Activated B cell treated with CpG ODN at 0.5 μM for 24 hours (primary cell): ENCODE measurements around the gene PRKN. TPM values are rescaled to one million over a fixed set of nuclear protein-coding genes. Genes with fewer than 3 reads are reported as not detected.

Source experiments
- ATAC-seq: fragments of 200-7000 bp; cut with Tn5 transposase; one replicate; pipeline ENCODE4 v1.10.0; 2021; ENCODE audit warnings: low read depth, mild to moderate bottlenecking, moderate library complexity
- CTCF ChIA-PET: fragments of 350-600 bp; sonication (Branson Sonifier 250); formaldehyde crosslinking; loops from one replicate; lab custom pipeline; 2021; ENCODE audit warnings: antibody characterized with exemption; lab: Charles Lee
- POLR2A ChIA-PET: fragments of 350-600 bp; sonication (Branson Sonifier 250); formaldehyde crosslinking; loops from one replicate; lab custom pipeline; 2021; ENCODE audit warnings: antibody characterized with exemption; lab: Charles Lee
- DNase-seq: peaks from one replicate; pipeline ENCODE4 v3.0.0; 2022
- H3K27ac Mint-ChIP-seq: one replicate; pipeline ENCODE4 v1.8.0; 2020; ENCODE audit warnings: mixed read lengths
- H3K27me3 Mint-ChIP-seq: one replicate; pipeline ENCODE4 v1.8.0; 2021; ENCODE audit warnings: mixed read lengths
- H3K36me3 Mint-ChIP-seq: one replicate; pipeline ENCODE4 v1.8.0; 2021; ENCODE audit warnings: low read depth, mixed read lengths
- H3K4me1 Mint-ChIP-seq: one replicate; pipeline ENCODE4 v1.8.0; 2021; ENCODE audit warnings: mixed read lengths
- H3K4me3 Mint-ChIP-seq: one replicate; pipeline ENCODE4 v1.8.0; 2020; ENCODE audit warnings: mild to moderate bottlenecking, mixed read lengths
- H3K9me3 Mint-ChIP-seq: one replicate; pipeline ENCODE4 v1.8.0; 2020; ENCODE audit warnings: mixed read lengths
- CTCF ChIP-seq: fragments of 200-600 bp; IDR thresholded peaks from one replicate; pipeline ENCODE4 v1.8.0; 2022; ENCODE audit warnings: antibody characterized with exemption, mild to moderate bottlenecking
- intact Hi-C: fragments of 100-400 bp; cut with micrococcal nuclease; formaldehyde crosslinking; loops from one replicate; pipeline ENCODE4 v1.15.1; 2024
- total RNA-seq: library from RNA; stranded (reverse); gene quantifications from 2 replicates; pipeline ENCODE4 v1.2.3, GENCODE V29; 2022

PRKN gene
- total RNA-seq, 1 donor from 2014 or later, result 2.3 TPM

DNA sequence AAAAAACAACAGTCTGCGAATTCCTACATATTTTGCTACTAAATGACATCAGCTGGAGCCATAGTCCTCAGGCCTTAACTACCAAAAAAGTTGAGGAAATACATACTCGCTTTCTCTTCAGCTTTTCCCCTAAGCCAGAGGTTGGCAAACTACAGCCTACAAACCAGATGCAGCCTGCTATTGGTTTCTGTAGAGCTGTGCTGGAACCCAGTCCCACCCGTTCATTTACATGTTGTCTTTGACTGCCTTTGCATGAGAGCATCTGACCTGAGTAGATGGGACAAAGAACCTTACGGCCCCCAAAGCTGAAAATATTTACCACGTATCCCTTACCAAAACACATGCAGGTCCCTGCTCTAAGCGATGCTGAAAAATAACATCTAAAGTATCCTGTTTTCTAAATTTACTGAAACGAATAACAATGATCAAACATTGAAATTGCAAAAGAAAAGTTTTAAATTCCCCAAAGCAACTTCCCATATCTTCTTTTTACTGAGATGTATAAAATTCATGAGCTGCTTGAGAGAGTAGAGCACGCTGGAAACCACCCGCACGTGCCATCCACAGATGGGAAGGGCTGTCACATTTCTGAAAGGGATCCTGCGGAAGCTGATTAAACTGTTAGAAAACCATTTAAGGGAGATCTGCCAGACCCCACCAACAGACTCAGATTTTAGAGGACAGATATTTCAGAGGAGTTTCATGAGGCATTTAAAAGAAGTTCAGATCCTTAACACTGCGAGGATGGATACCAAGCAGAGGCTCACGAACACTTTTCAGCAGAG, 124.1 kb downstream of the PRKN start:
- POLR2A ChIA-PET, result no interaction called here
- Mint-ChIP-seq H3K27ac (no peak overlapping the region), H3K4me3 (no peak overlapping the region), H3K36me3 (no peaks in the 10 kb centered on the region), H3K4me1 (no peaks in the 10 kb centered on the region), H3K9me3 (no peaks in the 10 kb centered on the region), H3K27me3 (no peaks in the 10 kb centered on the region)
- no peak for DNase-seq
- CTCF ChIA-PET, result no interaction called here
- no peak for TF ChIP-seq CTCF
- intact Hi-C loops, result no loop called here
- ATAC-seq, result no peak

DNA sequence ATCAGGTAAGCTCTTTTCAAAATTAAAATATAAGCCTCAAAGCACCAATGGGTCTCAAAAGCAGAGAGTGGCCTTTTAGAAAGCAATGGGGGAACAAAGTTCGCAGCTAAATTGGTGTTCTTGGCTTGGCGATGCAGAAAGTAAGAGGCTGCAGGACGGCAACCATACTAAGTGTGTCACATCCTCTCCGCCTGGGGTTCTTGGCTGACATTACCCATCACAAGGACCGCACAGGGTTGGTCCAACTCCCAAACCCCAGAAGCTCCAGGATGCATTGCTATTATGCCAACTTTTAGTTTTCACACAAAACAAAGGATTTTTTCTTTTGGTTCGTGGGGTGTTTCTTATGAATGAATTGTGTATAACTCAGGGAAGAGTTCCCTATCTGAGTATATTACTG, 124.8 kb downstream of the PRKN start:
- Mint-ChIP-seq H3K27ac (no peak overlapping the region), H3K36me3 (no peaks in the 10 kb centered on the region), H3K9me3 (no peaks in the 10 kb centered on the region), H3K4me1 (no peaks in the 10 kb centered on the region), H3K27me3 (no peaks in the 10 kb centered on the region), H3K4me3 (no peak overlapping the region)
- CTCF ChIA-PET, result no interaction called here
- DNase-seq (no peak), ATAC-seq (no peak)
- TF ChIP-seq CTCF, result no peak
- POLR2A ChIA-PET, result no interaction called here
- intact Hi-C loops, result no loop called here

DNA sequence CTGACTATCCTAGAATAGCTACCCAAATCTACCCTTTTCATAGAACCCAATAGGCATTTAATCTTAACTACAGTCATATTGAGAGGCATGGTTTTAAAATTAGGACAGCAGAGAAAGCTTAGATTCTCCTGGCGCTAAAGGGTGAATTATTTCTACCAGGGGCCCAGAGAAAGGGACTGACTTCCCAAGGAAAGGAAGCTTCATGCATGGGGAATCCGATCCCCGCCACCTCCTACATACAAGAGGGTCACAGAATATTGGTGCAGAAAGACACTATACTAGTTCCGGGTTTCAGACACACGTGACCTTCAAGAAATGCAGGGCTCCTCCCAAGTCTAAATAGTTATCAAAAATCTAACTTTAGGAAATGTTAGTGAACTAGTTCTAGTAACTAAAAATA, 130.9 kb downstream of the PRKN start:
- Mint-ChIP-seq H3K4me1 (no peaks in the 10 kb centered on the region), H3K9me3 (no peaks in the 10 kb centered on the region), H3K27me3 (no peaks in the 10 kb centered on the region), H3K4me3 (no peak overlapping the region), H3K27ac (no peak overlapping the region), H3K36me3 (no peaks in the 10 kb centered on the region)
- TF ChIP-seq CTCF, result no peak
- no peak for ATAC-seq
- CTCF ChIA-PET, result no interaction called here
- POLR2A ChIA-PET, result no interaction called here
- intact Hi-C loops, result no loop called here
- DNase-seq, result no peak

DNA sequence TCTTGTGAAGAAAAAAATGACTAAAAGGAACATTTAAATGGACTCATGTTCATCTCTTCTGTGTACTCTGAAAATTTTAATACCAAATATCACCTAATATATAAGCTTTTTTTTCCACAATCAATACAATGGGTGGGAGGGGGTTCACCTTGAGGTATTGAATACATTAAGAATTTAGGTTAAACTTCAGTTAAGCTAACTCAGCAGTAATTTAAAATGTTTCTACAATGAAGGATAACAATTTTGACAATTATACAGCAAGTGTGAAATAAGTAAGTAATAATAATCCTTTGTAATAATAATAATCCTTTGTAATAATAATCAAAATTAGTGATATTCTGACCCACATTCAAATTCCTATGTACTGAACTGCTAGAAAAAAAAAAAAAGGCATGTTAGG, 136.0 kb downstream of the PRKN start:
- ChIA-PET POLR2A (no interaction called here), CTCF (no interaction called here)
- Mint-ChIP-seq H3K36me3 (no peaks in the 10 kb centered on the region), H3K4me3 (no peak overlapping the region), H3K27ac (no peak overlapping the region), H3K9me3 (no peaks in the 10 kb centered on the region), H3K4me1 (no peaks in the 10 kb centered on the region), H3K27me3 (no peaks in the 10 kb centered on the region)
- intact Hi-C loops, result no loop called here
- DNase-seq (no peak), ATAC-seq (no peak)
- no peak for TF ChIP-seq CTCF

DNA sequence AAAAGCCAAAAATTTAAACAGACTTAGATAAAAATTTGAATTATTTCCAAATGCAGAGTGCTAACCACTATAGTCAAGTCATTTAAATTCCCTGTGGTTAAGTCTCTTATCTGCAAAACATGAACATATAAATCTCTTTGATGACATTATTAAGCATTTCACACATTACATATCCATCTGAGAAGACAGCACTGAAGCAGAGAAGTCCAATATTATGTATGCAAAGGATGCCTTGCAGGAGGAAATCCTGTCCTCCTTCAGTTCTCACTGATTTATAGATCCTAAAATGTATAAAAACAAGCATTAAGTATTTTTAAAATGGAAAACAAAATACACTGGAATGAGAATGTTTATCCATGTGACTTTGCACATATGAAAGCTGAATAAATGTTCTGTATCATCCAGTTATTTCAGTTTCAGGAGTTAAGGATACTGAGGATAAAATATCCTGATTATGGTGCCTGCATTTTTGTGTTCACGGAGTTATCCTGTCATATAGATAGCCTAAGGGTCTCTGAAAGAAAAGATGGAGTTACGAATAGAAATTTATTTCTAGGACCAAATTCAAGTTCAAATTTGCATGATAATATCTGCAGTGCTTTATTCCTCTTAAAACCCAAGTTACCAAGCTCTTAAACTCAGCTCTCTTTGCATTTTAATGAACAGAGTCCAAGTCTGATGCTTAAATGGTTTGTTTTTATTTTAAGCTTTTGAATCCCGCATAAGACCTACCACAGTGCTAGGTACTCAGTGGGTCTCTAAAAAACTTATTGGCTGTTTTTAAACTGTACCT, 145.4 kb downstream of the PRKN start:
- H3K4me1 Mint-ChIP-seq, result peaks cover 5% of the 10 kb centered on the region
- POLR2A ChIA-PET, result no interaction called here
- no peaks in the 10 kb centered on the region for H3K36me3 Mint-ChIP-seq
- no peaks in the 10 kb centered on the region for H3K9me3 Mint-ChIP-seq
- CTCF ChIA-PET, result no interaction called here
- H3K27ac Mint-ChIP-seq, result no peak overlapping the region
- intact Hi-C loops, result no loop called here
- no peak for ATAC-seq
- no peak for TF ChIP-seq CTCF
- no peak overlapping the region for H3K4me3 Mint-ChIP-seq
- DNase-seq, result no peak
- H3K27me3 Mint-ChIP-seq, result no peaks in the 10 kb centered on the region
